IPS DF 4.7 (cell line): ENCODE measurements around the gene E2F7.

Experiments
- DNase-seq: peaks from one replicate; pipeline ENCODE4 v3.0.0-alpha.2; 2013; ENCODE audit warnings: low spot score; ENCODE audit errors: extremely low read depth

E2F7 gene

DNA sequence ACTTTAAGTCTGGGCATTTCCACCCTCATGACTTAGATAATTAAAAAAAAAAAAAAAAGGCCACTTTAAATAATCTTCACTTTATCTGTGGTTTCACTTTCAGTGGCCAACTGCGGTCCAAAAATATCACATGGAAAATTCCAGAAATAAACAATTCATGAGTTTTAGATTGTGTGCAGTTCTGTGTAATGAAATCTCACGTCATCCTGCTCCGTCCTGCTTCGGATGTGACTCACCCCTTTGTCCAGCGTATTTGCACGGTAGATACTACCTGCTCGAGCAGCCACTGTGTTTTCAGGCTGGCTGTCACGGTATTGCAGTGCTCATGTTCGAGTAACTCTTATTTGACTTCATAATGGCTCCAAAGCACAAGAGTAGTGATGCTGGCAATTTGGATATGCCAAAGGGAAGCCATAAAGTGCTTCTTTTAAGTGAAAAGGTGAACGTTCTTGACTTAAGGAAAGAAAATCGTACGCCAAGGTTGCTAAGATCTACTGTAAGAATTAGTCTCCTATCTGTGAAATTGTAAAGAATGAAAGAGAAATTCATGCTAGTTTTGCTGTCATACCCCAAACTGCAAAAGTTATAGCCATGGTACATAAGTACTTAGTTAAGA is 2.4 kb downstream of the E2F7 start:
- no peak for DNase-seq

DNA sequence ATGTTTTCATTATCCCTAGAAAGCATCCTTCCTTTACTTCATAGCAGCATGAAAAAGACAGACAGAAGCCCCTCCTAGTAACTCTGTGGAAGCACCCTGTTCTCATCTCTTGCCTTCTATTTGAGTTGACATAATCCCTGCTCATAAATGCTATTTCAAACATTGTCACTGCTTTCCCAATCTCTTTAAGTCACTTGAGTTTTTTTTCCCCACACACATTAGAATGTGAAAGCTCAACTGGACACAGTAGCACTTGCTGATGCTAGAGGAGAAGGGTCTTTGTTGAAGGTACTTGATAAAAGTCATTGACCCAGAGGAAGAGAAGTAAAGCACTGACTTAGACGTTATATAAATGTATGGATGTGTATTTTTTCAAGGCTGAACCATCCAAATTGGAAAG is 3.0 kb downstream of the E2F7 start:
- DNase-seq = no peak

DNA sequence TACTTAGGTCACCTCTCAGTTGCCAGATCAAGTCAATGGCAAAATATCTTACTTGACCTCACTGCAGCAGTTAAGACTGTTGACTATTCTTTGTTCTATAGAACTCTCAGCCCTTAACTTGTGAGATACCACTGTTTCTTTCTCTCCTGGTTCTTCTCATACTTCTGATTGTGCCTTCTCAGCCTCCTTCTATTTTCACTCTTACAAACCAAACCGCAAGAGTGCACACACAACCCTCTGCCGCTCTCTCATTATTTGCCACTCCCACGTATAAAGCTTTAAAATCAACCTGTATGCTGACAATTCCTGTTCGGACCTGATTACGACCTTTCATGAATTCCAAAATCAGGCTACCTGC is 4.5 kb downstream of the E2F7 start:
- DNase-seq = no peak

DNA sequence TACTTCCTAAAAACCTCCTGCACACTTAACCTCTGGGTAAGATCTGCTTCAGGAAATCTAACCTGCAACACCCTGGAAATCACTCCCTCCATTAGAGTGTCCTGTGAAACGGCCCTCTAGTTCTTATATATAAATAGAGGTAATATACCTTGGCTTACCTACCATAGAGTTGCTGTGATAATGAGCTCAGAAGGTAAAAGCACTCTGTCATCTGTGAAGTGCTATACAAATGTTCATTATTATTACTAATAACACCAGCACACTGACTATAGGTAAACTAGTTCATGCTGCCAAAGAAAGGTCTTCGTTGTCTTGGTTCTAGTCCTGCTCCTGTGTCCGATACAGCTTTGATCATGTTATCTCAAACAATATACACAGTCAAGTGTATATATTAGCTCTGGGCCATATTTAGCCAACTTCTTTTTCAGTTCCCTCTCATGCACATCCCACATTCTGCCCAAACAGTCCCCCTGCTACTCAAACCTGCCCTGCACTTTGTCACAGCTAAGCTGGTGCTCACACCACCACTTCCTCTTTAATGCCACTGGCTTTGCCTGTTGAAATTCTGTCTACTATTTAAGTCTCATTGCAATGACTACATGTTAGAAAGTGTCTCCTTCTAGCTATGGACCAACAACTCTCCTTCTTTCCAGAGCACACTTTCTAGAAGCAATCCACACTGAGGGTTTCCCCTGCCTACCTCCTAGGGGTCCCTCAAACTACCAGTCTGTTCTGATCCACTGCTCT is 5.1 kb downstream of the E2F7 start:
- DNase-seq = no peak

DNA sequence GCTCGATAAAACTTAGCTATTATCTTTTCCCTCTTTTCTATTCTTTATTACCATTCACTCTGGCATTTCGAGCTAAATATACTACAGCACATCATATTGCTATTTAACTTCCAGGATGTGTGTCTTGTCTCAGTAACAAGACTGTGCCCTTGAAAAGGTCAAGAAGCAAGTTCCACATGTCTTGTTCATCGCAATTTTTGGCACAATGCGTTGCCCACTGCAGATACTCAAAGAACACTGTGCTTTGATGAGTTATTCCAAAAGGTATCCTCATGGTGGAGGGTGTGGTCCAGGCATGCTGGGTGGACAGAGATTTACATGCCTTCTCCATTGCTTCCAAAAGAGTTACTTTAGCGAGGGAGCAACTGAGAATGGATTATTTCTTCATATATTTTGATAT is 6.6 kb downstream of the E2F7 start:
- DNase-seq = no peak

DNA sequence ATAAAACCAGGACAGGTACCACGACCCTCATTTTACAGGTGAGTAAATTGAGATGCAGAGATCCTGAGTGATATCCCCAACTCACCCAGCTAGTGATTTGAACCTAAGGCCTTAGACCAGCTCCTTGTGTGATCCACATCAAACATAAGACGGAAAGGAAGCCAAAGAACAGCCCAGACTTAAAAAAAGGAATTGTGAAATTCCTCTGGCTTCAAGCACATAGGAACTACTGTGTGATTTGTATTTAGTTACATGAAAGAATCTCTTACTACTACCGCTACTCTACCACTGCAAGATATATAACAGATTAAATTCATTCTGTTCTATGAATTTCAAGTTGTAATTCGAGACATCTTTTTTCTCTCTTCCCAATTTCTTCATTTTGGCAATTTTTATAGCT is 10.5 kb downstream of the E2F7 start:
- DNase-seq = no peak

DNA sequence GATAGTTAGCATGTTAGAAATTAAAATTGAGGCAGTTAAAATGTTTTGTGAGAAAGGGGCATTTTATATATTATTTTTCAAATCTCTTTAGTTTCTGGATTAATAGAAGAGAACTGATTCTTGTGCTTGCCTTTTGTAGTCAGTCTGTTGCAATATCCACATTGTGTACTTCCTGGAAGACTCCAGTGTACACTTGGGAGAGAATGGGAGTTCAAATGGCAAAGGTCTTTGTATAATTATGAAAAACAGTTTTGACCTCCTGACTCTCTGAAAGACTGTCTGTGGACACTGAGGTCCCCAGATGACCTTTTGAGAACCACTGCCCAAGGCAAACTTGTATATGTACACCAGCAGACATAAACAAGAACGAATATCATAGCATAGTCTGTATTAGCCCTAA is 12.1 kb downstream of the E2F7 start:
- no peak for DNase-seq

DNA sequence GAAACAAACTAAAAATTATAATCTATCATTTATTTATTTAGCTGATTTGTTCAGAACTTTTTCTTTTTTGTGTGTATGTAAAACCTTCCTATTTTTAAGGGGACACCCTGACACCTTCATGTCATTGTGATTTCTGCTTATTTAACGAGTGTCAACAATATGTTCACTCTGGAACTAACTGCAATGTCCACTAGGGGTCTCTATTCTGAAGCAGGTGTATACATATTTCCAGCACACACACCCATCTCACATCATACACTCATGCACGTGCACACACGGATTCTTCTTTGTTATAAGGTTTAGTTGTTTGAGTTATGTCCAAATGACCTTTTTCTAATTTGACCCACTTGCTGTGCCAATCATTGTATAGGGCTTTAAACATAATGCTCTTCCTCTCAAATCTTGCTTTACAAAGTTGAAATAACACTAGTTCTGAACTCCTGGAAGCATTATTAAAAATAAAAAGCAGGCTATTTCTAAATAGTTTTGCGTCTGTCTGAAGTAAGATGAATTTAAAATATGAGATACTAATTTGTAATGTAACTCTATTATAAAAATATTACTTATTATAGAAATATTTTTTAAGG is 15.5 kb downstream of the E2F7 start:
- DNase-seq = no peak

DNA sequence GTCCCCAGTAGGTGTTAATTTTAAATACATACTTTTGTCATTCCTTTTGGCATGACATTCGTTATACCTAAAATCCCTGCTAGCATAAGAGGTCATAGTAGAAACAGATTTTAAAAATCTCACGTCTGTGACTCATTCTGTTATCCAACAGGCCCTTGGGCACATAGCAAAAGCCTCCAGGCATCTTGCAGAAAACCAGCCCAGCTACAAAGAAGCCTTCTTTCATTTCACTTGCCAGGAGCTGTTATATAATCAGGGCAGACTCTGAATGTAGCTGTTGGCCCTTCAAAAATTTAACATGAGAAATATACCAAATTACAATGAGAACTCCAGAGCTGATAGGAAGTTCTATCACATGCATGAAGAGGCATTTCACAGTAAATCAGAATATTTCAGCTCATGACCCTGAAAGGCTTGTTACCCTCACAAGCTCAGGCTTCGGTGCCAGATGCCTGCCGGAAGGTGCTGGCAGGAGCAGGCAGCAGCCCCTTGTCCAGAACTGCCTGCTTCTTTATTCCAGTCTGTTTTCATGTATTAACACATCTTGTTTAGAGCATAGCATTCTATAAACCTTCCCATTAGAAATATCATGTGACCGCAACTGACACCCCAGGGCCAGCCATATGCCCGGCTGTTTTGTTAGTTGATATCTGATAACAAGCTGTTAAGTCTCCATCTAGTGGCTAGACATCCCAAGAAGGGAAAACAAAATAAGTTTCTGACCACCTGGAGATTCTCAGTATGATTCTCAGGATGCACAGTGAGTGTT is 17.8 kb downstream of the E2F7 start:
- DNase-seq = no peak

DNA sequence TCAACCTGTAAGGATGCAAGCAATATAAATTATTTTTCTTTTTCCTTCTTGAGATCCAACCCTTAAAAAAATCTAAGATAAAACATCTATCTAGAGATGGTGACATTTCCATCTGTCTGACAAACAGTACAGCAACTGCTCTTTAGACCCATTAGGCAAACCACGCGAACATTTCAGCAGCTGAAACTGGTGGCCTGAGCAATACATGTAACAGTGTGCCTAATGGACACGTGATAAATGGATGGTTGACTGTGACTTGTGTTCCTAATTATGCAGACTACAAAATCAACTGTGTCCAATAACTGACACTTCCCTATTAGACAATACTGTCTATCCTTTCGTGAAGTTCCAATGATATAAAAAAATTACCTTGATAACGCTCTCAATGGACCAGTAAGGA is 18.9 kb downstream of the E2F7 start:
- no peak for DNase-seq

DNA sequence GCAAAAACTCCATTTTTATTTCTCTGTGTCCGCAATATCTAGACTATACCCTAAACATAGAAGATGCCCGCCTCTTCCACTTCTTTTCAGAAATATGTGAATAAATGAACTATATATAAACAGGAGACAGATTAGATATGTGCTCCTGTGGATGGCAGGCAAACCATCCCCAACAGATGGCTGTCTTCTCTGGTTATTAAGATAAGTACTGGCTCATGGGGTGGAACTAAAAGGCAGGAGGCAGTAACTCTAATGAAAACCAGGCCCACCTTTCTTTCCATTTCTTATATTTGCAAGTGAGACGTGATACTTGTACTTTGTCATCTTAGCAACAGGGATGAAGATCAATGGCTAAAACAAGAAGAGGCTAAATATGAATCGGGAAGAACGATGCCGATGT is 20.2 kb downstream of the E2F7 start:
- DNase-seq = no peak

DNA sequence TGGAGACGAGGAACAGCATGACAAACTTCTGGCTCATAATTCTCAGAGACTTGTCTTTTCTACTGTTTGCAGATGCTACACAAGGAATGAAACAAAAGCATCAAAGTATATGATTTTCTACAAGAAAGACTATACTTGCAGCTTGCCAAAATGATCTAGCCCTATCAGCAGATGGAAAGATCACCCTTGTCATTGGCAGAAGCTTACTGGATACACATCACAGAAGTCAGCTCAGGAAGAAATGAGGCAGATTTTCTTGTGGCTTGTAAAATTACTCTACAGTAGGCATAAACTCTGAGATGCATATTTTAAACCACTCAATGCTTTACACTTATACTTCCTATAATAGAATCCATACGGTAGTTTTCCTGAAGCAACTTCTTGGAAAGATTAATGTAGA is 20.6 kb downstream of the E2F7 start:
- no peak for DNase-seq

DNA sequence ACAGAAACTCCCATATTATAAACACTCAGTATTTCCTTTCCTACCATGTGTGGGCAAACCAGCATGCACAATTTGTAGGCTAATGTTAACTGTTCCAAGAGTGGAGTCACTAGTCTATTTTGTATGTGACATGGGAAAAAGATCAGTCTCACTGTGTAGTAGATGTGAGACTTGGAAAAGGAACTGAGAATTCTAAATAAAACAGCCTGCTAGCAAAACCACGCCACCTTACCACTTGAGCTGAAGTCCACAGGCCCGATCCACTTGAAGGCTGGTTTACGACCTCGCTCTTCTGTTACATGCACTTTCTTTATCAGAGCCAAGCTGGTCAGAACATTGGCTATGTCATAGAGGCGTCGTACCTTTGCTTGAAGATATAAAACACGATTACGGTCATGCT is 22.5 kb downstream of the E2F7 start:
- no peak for DNase-seq

DNA sequence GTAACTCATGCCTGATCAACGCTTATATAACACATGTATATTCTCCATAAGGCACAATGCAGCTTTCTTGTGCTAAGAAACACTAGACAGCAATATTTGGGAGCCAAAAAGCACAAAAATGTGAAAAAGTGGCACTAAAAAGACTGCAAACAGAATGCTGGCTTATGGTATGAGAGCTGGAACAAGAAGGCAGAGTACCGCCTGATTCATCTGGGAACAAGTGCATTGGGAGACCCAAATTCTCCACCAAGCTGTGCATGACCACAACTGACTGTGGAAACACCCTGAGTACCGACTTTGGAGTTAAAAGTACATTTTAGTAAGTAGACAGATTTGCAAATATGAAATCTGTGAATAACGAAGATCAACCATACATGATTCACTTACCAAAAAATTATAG is 25.1 kb downstream of the E2F7 start:
- no peak for DNase-seq

DNA sequence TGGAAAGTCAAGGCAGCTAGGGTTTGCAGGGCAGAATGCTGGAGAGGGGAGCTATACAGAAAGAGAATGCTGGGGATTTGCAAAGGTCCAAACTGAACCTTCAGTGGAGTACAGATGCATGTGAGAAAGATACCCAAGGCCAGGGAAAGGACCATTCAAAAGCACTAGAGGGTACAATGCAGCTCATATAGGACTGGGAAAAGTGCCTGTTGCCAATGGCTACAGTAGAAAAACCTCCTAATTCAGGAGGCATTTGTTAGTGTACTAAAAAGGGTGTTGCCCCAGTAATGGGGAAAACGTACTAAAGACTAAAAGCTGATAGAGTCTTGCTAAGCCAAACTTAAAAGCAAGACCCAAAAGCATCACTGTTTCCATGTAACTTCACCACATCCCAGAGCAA is 30.1 kb downstream of the E2F7 start:
- no peak for DNase-seq

DNA sequence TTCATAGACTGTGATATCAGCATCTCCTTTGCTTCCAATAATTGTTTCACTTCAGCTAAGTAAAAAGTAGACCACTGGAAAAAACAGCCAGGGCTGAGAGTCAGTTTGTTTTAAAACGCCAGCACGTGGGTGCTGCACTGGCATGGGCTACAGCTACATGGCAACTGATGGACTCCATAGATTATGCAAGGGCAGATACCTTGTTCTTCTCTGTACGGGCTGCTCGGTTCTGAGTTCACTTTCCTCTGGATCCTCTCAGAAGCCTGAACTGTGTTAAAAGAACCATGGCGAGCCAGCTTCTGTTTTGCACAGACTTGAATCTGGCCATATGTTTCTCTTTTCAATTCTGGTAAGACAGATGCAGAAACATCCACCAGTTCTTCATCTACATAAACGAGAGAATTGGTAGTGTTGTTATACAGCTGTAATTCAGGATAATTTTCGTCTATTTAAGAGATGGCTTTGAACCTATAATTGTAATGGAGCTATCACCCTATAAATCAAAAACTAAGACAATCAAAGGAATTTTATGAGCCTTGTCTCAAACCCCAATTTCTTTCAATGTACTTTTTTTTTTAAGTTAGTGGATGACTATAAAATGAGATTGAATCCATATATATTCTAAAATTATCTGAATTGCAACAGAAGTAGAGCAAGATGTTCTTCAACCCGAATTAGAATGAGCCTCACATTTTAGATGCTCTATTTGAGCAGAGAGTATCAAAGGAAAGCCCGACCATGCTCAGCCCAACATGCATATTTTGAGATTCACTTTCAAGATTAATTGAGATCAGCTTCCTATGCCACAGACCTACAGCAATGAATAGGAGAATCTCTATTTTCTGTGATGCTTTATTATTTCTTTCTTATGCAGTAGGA is 31.5 kb downstream of the E2F7 start:
- DNase-seq = no peak

DNA sequence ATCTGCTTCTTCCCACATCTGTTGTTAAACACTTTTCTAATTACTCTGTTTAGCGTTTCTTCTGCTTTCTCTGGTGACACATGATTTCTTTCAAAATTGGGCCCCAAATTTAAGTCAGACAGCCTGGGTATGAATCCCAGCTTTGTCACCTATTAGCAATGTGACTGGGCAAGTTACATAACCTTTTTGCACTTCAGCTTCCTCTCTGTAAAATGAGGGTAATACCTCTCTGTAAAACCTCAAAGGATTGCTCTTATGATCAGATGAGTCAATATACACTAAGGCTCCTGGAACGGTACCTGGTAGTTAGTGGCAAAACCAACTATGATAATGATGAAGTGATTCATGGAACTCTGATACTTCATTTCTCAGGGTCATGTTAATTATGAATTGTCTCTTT is 33.0 kb downstream of the E2F7 start:
- no peak for DNase-seq

DNA sequence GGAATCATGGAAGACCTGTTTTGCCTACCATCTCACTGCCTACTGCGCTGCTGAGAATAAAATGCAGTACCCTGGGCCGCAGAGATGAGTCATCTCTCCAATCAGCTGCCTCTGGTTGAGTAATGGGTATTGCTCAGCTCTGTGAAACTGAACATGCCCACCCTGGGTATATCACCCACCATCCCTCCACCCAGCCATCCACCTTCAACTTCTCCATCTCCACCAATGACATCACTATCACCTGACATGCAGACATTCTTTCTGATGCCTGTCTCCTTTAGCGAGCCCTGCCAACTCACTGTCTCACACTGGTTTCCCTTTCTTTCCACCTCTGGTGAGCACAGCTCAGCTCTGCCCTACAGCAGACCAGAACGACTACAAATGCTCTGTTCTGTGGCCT is 33.6 kb downstream of the E2F7 start:
- no peak for DNase-seq

DNA sequence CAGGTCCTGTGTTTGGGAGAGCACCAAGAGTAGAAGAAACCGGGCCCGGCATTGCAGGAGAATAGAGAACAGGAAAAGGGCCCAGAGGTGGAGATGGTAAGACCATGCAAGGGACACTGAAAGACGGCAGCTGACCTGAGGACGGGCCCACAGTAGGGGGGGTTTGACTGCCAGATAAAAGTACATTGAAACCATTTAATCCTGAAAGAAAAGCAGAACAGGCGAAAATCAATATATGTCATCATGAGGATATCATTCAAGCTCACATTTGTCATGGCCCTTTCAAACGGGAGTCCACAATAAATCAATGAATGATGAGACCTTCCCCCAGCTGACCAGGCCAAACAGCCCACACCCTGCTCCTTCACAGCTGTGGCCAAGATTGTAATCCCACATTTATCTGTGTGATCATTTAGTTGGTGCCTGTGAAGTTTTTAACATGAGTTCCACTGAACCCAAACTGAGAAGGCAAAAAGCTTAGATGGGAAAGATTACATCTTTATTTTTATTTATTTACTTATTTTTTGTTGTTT is 39.5 kb downstream of the E2F7 start:
- no peak for DNase-seq

DNA sequence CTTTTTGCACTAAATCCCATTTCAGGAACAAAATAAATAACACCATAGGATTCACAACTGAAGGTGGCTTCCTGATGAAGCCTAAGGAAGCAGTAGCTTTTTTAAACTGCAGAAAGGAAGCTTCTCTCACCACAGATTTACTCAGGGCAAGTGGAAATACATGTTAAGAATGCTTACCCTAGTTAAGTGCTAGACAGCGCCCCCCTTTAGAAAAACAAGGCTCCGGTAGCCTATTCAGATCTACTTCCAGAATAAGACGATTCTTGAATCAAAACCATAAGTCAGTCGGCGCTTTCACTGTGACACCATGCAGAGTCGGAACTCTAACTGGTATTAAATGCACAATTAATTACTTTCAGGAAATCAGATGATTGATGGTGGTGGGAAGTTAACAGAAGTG is 41.9 kb downstream of the E2F7 start:
- no peak for DNase-seq

DNA sequence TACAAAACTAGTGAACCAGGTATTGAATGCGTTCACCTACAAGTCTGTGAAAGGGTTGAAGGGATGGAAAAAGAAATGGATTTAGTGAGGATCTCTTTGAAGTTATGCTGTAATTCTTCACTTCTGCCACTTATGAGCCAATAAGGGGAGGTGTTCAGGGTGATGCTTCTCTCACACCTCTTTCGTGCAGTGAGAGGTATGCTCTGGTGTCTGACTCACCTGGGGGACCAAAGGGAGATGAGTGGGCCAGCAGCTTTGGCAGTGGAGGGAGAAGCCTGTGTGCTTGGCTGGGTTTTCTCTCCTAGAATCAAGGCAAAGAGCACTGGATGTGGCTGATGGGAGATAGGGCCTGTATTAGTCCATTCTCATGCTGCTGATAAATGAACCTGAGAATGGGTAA is 45.4 kb downstream of the E2F7 start:
- DNase-seq = no peak
